ENCODE data around the gene FAM107B. TPM values are rescaled to one million over a fixed set of nuclear protein-coding genes. Genes with fewer than 3 reads are reported as not detected.

The FAM107B gene
- total and polyA plus RNA-seq, 2 of the 8 experiments (the other 6 are each of a cell fraction or from before 2014, with no cell fraction given), result 7.5 to 28.1 TPM

GRCh38 chr10:14684354-14684753 lies 90.3 kb downstream of the FAM107B start:
- H3K23me2 ChIP-seq (ENCODE audit: low read depth, low read length), result no peaks in the 10 kb centered on the region
- POLR2A ChIA-PET (ENCODE audit: partially characterized antibody), result no interaction called here
- H2BK12ac ChIP-seq (ENCODE audit: low read depth, low read length), result no peak overlapping the region
- no peak overlapping the region for H2AK5ac ChIP-seq (ENCODE audit: low read depth, low read length)
- no peak overlapping the region for H2BK20ac ChIP-seq (ENCODE audit: low read length)
- H3K9ac ChIP-seq (replicated peaks in 1 of 4; ENCODE audit: extremely low read depth in 1 of 4, low read depth in 3 of 4, low read length in 3 of 4), result no peak overlapping the region
- no peaks in the 10 kb centered on the region for H3K36me3 ChIP-seq (ENCODE audit: control insufficient read depth in 2 of 4, insufficient read depth in 4 of 4, low read length in 3 of 4)
- no peak overlapping the region for H3K56ac ChIP-seq (replicated peaks; ENCODE audit: insufficient read length, low read depth, low read length)
- H3K27ac ChIP-seq (ENCODE audit: low read depth, low read length), result no peak overlapping the region
- H3K4me2 ChIP-seq (ENCODE audit: insufficient read depth in 1 of 2, low read depth in 2 of 2, low read length in 2 of 2), result no peak overlapping the region
- no peaks in the 10 kb centered on the region for H4K20me1 ChIP-seq (replicated peaks in 1 of 2; ENCODE audit: control insufficient read depth in 1 of 2, insufficient read depth in 2 of 2, low read length in 2 of 2)
- H3K27me3 ChIP-seq (replicated peaks in 1 of 4; ENCODE audit: control insufficient read depth in 3 of 4, extremely low read depth in 1 of 4, insufficient read depth in 3 of 4, low read length in 3 of 4), result no peaks in the 10 kb centered on the region
- H3K4me3 ChIP-seq (ENCODE audit: extremely low read depth in 1 of 4, insufficient read depth in 2 of 4, low read depth in 3 of 4, low read length in 4 of 4), result no peak overlapping the region
- H4K5ac ChIP-seq (ENCODE audit: insufficient read length, low read depth, low read length), result no peak overlapping the region
- no peak overlapping the region for H2BK15ac ChIP-seq (ENCODE audit: low read length)
- no peak overlapping the region for H2BK120ac ChIP-seq (replicated peaks; ENCODE audit: low read depth, low read length)
- H3K79me1 ChIP-seq (ENCODE audit: low read depth, low read length), result no peaks in the 10 kb centered on the region
- H3K4me1 ChIP-seq (replicated peaks in 1 of 4; ENCODE audit: control insufficient read depth in 3 of 4, insufficient read depth in 4 of 4, low read length in 3 of 4), result no peaks in the 10 kb centered on the region
- CTCF ChIA-PET (ENCODE audit: partially characterized antibody), result interaction anchor here (0.6 kb wide), 1 partner anchor 16 kb away, joined by 3 read pairs; no protein-coding TSS in a partner anchor
- DNase-seq (ENCODE audit: low read depth in 1 of 2, low spot score in 2 of 2), result no peak
- no peak overlapping the region for H4K8ac ChIP-seq (ENCODE audit: extremely low read depth, insufficient read depth, low read length)
- no peak overlapping the region for H3K23ac ChIP-seq (ENCODE audit: insufficient read length)
- no peaks in the 10 kb centered on the region for H3K9me3 ChIP-seq (ENCODE audit: insufficient read depth in 2 of 2, low read depth in 1 of 2, low read length in 1 of 2)
- no peak overlapping the region for H4K91ac ChIP-seq (replicated peaks; ENCODE audit: insufficient read length, low read length)
- H3K14ac ChIP-seq (ENCODE audit: insufficient read length), result no peak overlapping the region
- no peak overlapping the region for H3K18ac ChIP-seq (ENCODE audit: extremely low read depth, low read length)
- no peak overlapping the region for H2BK5ac ChIP-seq (ENCODE audit: low read depth, low read length)
- H3K4ac ChIP-seq (replicated peaks; ENCODE audit: insufficient read length, low read depth, low read length), result no peak overlapping the region
- WGBS, 2 experiments (ENCODE audit: extremely low coverage in 1 of 2, insufficient coverage in 1 of 2, insufficient read length in 1 of 2, insufficient replicate concordance in 2 of 2, low coverage in 1 of 2, low lambda C conversion rate in 2 of 2, missing lambda C conversion rate in 1 of 2), result 91% methylated on average over 2 of the region's 2 CpGs; no CpG with 5 or more reads in 1 of the 2 experiments
- no peak for FAIRE-seq
- TF ChIP-seq HDAC2 (IDR thresholded peaks at IDR 0.05; ENCODE audit: borderline replicate concordance in 1 of 2, low read depth in 2 of 2, low read length in 2 of 2), result no peak
- no peak for TF ChIP-seq CEBPB (IDR thresholded peaks at IDR 0.05; ENCODE audit: low read depth, low read length)
- TF ChIP-seq JUN (IDR thresholded peaks at IDR 0.05; ENCODE audit: low read depth, low read length), result no peak
- TF ChIP-seq PHF8 (conservative IDR thresholded peaks at IDR 0.05; ENCODE audit: low read depth, low read length), result no peak
- TF ChIP-seq CREB1 (IDR thresholded peaks at IDR 0.05), result no peak
- no peak for TF ChIP-seq POU5F1 (IDR thresholded peaks at IDR 0.05; ENCODE audit: low read depth, low read length)
- TF ChIP-seq SP2 (IDR thresholded peaks at IDR 0.05; ENCODE audit: low read length), result no peak
- no peak for TF ChIP-seq TBP (IDR thresholded peaks at IDR 0.05; ENCODE audit: low read depth, low read length)
- no peak for TF ChIP-seq POLR2AphosphoS5 (IDR thresholded peaks at IDR 0.05; ENCODE audit: low read depth, low read length)
- no peaks in the 10 kb centered on the region for H3K79me2 ChIP-seq (ENCODE audit: control insufficient read depth in 1 of 2, insufficient read depth in 2 of 2, low read length in 2 of 2)
- H2AFZ ChIP-seq (ENCODE audit: low read length), result no peak overlapping the region

All from H1 (cell line).